HG02981 (cell line): ENCODE results near the gene NDUFA11.

Source experiments
- ATAC-seq: cut with Tn5 transposase; IDR thresholded peaks from one replicate; pipeline ENCODE4 v1.9.1; 2021; ENCODE audit warnings: mild to moderate bottlenecking, moderate library complexity; ENCODE audit not compliant: unreplicated experiment

The NDUFA11 gene

GRCh38 chr19:5932609-5933262 lies 29.1 kb upstream of the NDUFA11 start:
- ATAC-seq, result no peak

- no peak for ATAC-seq
These were observed 28.6 kb upstream of the NDUFA11 start for GRCh38 chr19:5932146-5932545.

GRCh38 chr19:5931251-5931650 lies 27.7 kb upstream of the NDUFA11 start:
- no peak for ATAC-seq

GRCh38 chr19:5929625-5930024 lies 26.0 kb upstream of the NDUFA11 start:
- no peak for ATAC-seq

GRCh38 chr19:5929179-5929578 lies 25.6 kb upstream of the NDUFA11 start:
- no peak for ATAC-seq

- no peak for ATAC-seq
These were observed 23.8 kb upstream of the NDUFA11 start for GRCh38 chr19:5927441-5927821.

- ATAC-seq, result no peak
These were observed 23.3 kb upstream of the NDUFA11 start for GRCh38 chr19:5926641-5927440.

- ATAC-seq, result no peak
These were observed 22.3 kb upstream of the NDUFA11 start for GRCh38 chr19:5925830-5926427.

- no peak for ATAC-seq
These were observed 19.8 kb upstream of the NDUFA11 start for GRCh38 chr19:5923356-5923755.

GRCh38 chr19:5922161-5922545 lies 18.6 kb upstream of the NDUFA11 start:
- ATAC-seq, result no peak

- no peak for ATAC-seq
These were observed 18.0 kb upstream of the NDUFA11 start for GRCh38 chr19:5921516-5922160.

- ATAC-seq, result no peak
These were observed 15.0 kb upstream of the NDUFA11 start for GRCh38 chr19:5918463-5919079.

- ATAC-seq, result no peak
These were observed 14.0 kb upstream of the NDUFA11 start for GRCh38 chr19:5917431-5918107.

GRCh38 chr19:5916181-5916708 lies 12.7 kb upstream of the NDUFA11 start:
- ATAC-seq, result no peak

- ATAC-seq, result no peak
These were observed 12.2 kb upstream of the NDUFA11 start for GRCh38 chr19:5915782-5916165.

GRCh38 chr19:5914946-5915781 lies 11.6 kb upstream of the NDUFA11 start:
- no peak for ATAC-seq

GRCh38 chr19:5914358-5914774 lies 10.8 kb upstream of the NDUFA11 start:
- ATAC-seq, result no peak

GRCh38 chr19:5913739-5914357 lies 10.3 kb upstream of the NDUFA11 start, which contains the start of gene CAPS:
Gene CAPS (plus strand): TSS chr19:5914254. CDS start chr19:5914407, 153 bp downstream.
- no peak for ATAC-seq

GRCh38 chr19:5911366-5911765 lies 7.8 kb upstream of the NDUFA11 start:
- no peak for ATAC-seq
